Activated CD8-positive, alpha-beta T cell treated with anti-CD3 and anti-CD28 coated beads for 36 hours (primary cell): ENCODE data around the gene WFDC5. TPM values are rescaled to one million over a fixed set of nuclear protein-coding genes. Genes with fewer than 3 reads are reported as not detected.
"Not testable (repeated sequence)": the region's sequence is repeated elsewhere in the genome, so short reads cannot be mapped to it uniquely, and the experiment has no call there.

Experiments
- ATAC-seq: fragments of 200-7000 bp; cut with Tn5 transposase; one replicate; pipeline ENCODE4 v1.10.0; 2021; ENCODE audit warnings: mild to moderate bottlenecking, moderate library complexity
- CTCF ChIA-PET: fragments of 350-600 bp; sonication (Branson Sonifier 250); formaldehyde crosslinking; loops from one replicate; lab custom pipeline; 2021; ENCODE audit warnings: antibody characterized with exemption; lab: Charles Lee
- POLR2A ChIA-PET: fragments of 350-600 bp; sonication (Branson Sonifier 250); formaldehyde crosslinking; loops from one replicate; lab custom pipeline; 2021; ENCODE audit warnings: antibody characterized with exemption; lab: Charles Lee
- DNase-seq: peaks from one replicate; pipeline ENCODE4 v3.0.0-alpha.2; 2020
- H3K27ac Mint-ChIP-seq: one replicate; pipeline ENCODE4 v1.8.0; 2021; ENCODE audit warnings: mild to moderate bottlenecking, mixed read lengths
- H3K27me3 Mint-ChIP-seq: one replicate; pipeline ENCODE4 v1.8.0; 2021; ENCODE audit warnings: mixed read lengths
- H3K36me3 Mint-ChIP-seq: one replicate; pipeline ENCODE4 v1.8.0; 2021; ENCODE audit warnings: low read depth, mixed read lengths
- H3K4me1 Mint-ChIP-seq: one replicate; pipeline ENCODE4 v1.8.0; 2021; ENCODE audit warnings: low read depth, mixed read lengths
- H3K4me3 Mint-ChIP-seq: one replicate; pipeline ENCODE4 v1.8.0; 2021; ENCODE audit warnings: mild to moderate bottlenecking, moderate library complexity, mixed read lengths
- H3K9me3 Mint-ChIP-seq: one replicate; pipeline ENCODE4 v1.8.0; 2021; ENCODE audit warnings: mixed read lengths
- intact Hi-C: fragments of 100-400 bp; cut with micrococcal nuclease; formaldehyde crosslinking; loops from one replicate; pipeline ENCODE4 v1.10.0; 2022
- total RNA-seq, 2 experiments: library from RNA; stranded (reverse); gene quantifications; one replicate each; pipeline ENCODE4 v1.2.3, GENCODE V29; 2021
- TF ChIP-seq, protein P1 (sequence below): fragments of 200-600 bp; IDR thresholded peaks from one replicate; pipeline ENCODE4 v1.8.0; 2022; ENCODE audit warnings: antibody characterized with exemption, mild to moderate bottlenecking

WFDC5 gene
- total RNA-seq, 2 experiments from 2014 or later: not detected

DNA sequence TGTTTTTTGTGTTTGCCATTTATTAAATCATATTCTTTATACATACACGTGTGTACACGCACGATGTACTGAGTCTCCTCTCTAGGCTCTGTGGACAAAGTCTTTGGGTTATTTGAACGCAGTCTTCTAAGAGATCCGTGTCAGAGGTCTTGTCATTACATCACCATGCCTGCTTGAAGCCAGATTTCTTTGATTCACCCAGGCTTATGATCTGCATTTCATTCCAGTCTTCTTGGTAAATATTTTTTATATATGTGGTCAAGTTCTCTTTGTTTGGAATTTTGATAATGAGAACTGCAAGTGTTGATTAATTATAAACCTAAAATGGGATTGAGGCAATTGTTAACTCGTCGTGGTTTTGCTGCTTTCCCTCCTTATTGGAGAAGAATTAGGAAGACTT is 48.6 kb downstream of the WFDC5 start:
- ATAC-seq (no peak), DNase-seq (no peak)
- ChIA-PET POLR2A (no interaction called here), CTCF (interaction anchor here (1.6 to 2.3 kb wide), 2 partner anchors 14 to 30 kb away, joined by 4 to 9 read pairs; no protein-coding TSS in a partner anchor)
- Mint-ChIP-seq H3K4me3 (no peak overlapping the region), H3K36me3 (peaks cover 69% of the 10 kb centered on the region), H3K27me3 (no peaks in the 10 kb centered on the region), H3K27ac (peak overlapping the region; percentile 2), H3K4me1 (peaks cover 73% of the 10 kb centered on the region), H3K9me3 (no peaks in the 10 kb centered on the region)
- TF ChIP-seq, protein P1, sequence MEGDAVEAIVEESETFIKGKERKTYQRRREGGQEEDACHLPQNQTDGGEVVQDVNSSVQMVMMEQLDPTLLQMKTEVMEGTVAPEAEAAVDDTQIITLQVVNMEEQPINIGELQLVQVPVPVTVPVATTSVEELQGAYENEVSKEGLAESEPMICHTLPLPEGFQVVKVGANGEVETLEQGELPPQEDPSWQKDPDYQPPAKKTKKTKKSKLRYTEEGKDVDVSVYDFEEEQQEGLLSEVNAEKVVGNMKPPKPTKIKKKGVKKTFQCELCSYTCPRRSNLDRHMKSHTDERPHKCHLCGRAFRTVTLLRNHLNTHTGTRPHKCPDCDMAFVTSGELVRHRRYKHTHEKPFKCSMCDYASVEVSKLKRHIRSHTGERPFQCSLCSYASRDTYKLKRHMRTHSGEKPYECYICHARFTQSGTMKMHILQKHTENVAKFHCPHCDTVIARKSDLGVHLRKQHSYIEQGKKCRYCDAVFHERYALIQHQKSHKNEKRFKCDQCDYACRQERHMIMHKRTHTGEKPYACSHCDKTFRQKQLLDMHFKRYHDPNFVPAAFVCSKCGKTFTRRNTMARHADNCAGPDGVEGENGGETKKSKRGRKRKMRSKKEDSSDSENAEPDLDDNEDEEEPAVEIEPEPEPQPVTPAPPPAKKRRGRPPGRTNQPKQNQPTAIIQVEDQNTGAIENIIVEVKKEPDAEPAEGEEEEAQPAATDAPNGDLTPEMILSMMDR: no peak
- intact Hi-C loops: no loop called here

DNA sequence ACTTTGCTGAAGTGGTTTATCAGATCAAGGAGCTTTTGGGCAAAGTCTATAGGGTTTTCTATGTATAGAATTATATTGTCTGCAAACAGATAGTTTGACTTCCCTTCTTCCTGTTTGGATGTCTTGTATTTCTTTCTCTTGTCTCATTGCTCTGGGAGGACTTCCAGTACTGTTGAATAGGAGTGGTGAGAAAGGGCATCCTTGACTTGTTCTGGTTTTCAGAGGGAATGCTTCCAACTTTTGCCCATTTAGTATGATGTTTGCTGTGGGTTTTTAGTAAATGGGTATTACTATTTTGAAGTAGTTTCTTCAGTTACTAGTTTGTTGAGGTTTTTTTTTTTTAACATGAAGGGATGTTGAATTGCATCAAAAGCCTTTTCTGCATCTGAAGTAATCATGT is 50.2 kb downstream of the WFDC5 start:
- peaks cover 74% of the 10 kb centered on the region for H3K4me1 Mint-ChIP-seq
- H3K36me3 Mint-ChIP-seq: peaks cover 62% of the 10 kb centered on the region
- H3K4me3 Mint-ChIP-seq: no peak overlapping the region
- ChIA-PET POLR2A (no interaction called here), CTCF (interaction anchor here (1.1 to 2.9 kb wide), 4 partner anchors 12 to 31 kb away, joined by 3 to 13 read pairs (median 6); no protein-coding TSS in a partner anchor)
- H3K27ac Mint-ChIP-seq: peak overlapping the region; percentile 72
- ATAC-seq: no peak
- intact Hi-C loops: no loop called here
- TF ChIP-seq, protein P1: no peak
- no peak for DNase-seq
- H3K9me3 Mint-ChIP-seq: no peaks in the 10 kb centered on the region
- H3K27me3 Mint-ChIP-seq: no peaks in the 10 kb centered on the region

DNA sequence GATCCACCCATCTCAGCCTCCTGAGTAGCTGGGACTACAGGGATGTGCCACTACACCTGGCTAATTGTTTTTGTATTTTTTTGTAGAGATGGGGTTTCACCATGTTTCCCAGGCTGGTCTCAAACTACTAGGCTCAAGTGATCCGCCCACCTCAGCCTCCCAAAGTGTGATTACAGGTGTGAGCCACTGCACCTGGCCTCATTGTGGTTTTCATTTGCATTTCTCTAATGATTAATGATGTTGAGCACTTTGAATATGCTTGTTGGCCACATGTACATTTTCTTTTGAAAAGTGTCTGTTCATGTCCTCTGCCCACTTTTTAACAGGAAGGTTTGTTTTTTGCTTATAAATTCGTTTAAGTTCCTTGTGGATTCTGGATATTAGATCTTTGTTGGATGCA is 51.9 kb downstream of the WFDC5 start:
- H3K4me3 Mint-ChIP-seq, H3K9me3 Mint-ChIP-seq, POLR2A ChIA-PET, intact Hi-C loops, ATAC-seq, H3K27me3 Mint-ChIP-seq: not testable (repeated sequence)
- DNase-seq: peak; percentile 25
- Mint-ChIP-seq H3K36me3 (peaks cover 57% of the 10 kb centered on the region), H3K4me1 (peaks cover 72% of the 10 kb centered on the region), H3K27ac (peak overlapping the region; percentile 77)
- CTCF ChIA-PET: interaction anchor here (0.6 to 2.9 kb wide), 2 partner anchors 20 to 65 kb away, joined by 3 to 13 read pairs; no protein-coding TSS in a partner anchor

DNA sequence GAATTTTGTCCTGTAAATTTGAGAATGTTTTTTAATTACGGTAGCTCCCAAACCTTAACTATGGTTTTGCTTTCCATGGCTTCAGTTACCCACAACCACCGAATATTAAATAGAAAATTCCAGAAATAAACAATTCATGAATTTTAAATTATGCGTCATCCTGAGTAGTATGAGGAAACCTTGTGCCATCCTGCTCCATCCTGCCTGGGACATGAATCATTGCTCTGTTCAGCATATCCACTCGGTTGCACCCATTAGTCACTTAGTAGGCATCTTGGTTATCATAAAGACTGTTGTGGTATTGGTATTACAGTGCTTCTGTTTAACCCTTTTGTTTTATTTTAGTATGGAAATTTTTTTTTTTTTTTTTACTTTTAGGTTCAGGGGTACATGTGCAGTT is 53.7 kb downstream of the WFDC5 start:
- Mint-ChIP-seq H3K4me3 (no peak overlapping the region), H3K9me3 (no peaks in the 10 kb centered on the region), H3K27me3 (no peaks in the 10 kb centered on the region), H3K4me1 (peaks cover 74% of the 10 kb centered on the region), H3K27ac (peak overlapping the region; percentile 41), H3K36me3 (peaks cover 49% of the 10 kb centered on the region)
- intact Hi-C loops: no loop called here
- ATAC-seq (peak; percentile 74), DNase-seq (peak; percentile 21)
- CTCF ChIA-PET: interaction anchor here (1.5 to 2.3 kb wide), 4 partner anchors 17 to 50 kb away, joined by 5 to 16 read pairs (median 8); no protein-coding TSS in a partner anchor
- POLR2A ChIA-PET: no interaction called here
- TF ChIP-seq, protein P1: no peak

DNA sequence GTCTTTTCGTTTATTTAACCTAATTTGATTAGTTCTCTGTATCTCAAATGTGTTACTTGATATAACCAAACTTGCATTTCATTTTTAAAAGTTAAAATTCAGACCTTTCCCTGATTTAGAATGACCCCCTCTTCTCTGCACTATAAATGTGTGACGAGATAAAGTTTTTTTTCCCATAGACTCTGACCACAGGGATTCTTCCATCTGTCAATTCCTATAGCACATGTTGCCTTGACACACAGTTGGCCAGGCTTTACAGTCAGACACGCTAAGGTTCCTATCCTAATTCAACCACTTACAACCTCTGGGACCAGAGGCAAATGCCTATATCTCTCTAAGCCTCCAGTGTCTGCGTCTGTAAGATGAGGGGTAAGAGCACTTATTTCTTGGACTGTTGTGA is 54.7 kb downstream of the WFDC5 start:
- intact Hi-C loops: no loop called here
- H3K9me3 Mint-ChIP-seq: no peaks in the 10 kb centered on the region
- ATAC-seq: no peak
- DNase-seq: no peak
- peaks cover 78% of the 10 kb centered on the region for H3K4me1 Mint-ChIP-seq
- POLR2A ChIA-PET: interaction anchor here (1.2 kb wide), 1 partner anchor 15 kb away, joined by 3 read pairs; no protein-coding TSS in a partner anchor
- H3K27ac Mint-ChIP-seq: peak overlapping the region; percentile 17
- peaks cover 53% of the 10 kb centered on the region for H3K36me3 Mint-ChIP-seq
- H3K27me3 Mint-ChIP-seq: no peaks in the 10 kb centered on the region
- TF ChIP-seq, protein P1: no peak
- CTCF ChIA-PET: interaction anchor here (0.7 to 2.3 kb wide), 6 partner anchors 11 to 51 kb away, joined by 3 to 16 read pairs (median 6); no protein-coding TSS in a partner anchor
- no peak overlapping the region for H3K4me3 Mint-ChIP-seq

Other genes with a start within 250 kb of the WFDC5 start
- 100 to 1,000 TPM; 220 to 226 TPM for gene YWHAB, start 229.5 kb downstream of the WFDC5 start, total RNA-seq
- 10 to 100 TPM; 88.4 to 93.8 TPM for gene PABPC1L, start 205.1 kb downstream of the WFDC5 start, total RNA-seq
- gene TOMM34, start 154.8 kb downstream of the WFDC5 start, total RNA-seq: 10 to 100 TPM; 60.5 to 62.4 TPM
- 100 to 1,000 TPM; 154 to 165 TPM for gene STK4, start 148.7 kb downstream of the WFDC5 start, total RNA-seq
- under 1 TPM; 0.38 to 0.54 TPM for gene KCNS1, start 14.0 kb downstream of the WFDC5 start, total RNA-seq
- not detected for gene WFDC12, start 9.3 kb upstream of the WFDC5 start, total RNA-seq
- gene PI3, start 59.7 kb upstream of the WFDC5 start, total RNA-seq: not detected
- gene SEMG1, start 91.9 kb upstream of the WFDC5 start, total RNA-seq: not detected
- not detected for gene SEMG2, start 106.2 kb upstream of the WFDC5 start, total RNA-seq
- gene SLPI, start 139.4 kb upstream of the WFDC5 start, total RNA-seq: not detected
- not detected for gene RBPJL, start 191.7 kb upstream of the WFDC5 start, total RNA-seq
- gene MATN4, start 193.1 kb upstream of the WFDC5 start, total RNA-seq: 1 to 10 TPM in 1 of 2 experiments, under 1 TPM in 1; 0.74 to 1.2 TPM
- 10 to 100 TPM; 21.1 to 22.0 TPM for gene SDC4, start 233.2 kb upstream of the WFDC5 start, total RNA-seq
- gene SYS1, start 248.0 kb upstream of the WFDC5 start, total RNA-seq: 10 to 100 TPM; 19.6 to 20.7 TPM